ENCODE results near the gene NFATC1.
"Not testable (repeated sequence)": the region's sequence is repeated elsewhere in the genome, so short reads cannot be mapped to it uniquely, and the experiment has no call there.

NFATC1 gene

GRCh38 chr18:79494936-79495335 lies 99.2 kb downstream of the NFATC1 start:
- DNase-seq, result no peak

DNA sequence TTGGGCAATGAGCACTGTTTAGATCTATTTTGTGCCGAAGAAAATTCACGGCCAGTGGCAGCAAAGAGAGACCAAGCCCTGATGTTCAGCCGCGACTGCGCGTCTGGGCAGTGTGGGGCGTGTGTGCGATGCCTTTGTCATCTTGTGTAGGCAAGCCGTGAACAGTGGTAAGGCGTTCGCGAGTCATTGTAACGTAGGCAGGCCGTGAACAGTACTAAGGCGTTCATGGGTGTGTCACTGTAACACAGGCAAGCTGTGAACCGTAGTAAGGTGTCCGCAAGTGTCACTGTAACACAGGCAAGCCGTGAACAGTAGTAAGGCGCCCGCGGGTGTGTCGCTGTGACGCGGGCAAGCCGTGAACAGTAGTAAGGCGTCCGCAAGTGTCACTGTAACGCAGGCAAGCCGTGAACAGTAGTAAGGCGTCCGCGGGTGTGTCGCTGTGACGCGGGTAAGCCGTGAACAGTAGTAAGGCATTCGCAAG lies 99.9 kb downstream of the NFATC1 start:
- DNase-seq, result no peak

DNA sequence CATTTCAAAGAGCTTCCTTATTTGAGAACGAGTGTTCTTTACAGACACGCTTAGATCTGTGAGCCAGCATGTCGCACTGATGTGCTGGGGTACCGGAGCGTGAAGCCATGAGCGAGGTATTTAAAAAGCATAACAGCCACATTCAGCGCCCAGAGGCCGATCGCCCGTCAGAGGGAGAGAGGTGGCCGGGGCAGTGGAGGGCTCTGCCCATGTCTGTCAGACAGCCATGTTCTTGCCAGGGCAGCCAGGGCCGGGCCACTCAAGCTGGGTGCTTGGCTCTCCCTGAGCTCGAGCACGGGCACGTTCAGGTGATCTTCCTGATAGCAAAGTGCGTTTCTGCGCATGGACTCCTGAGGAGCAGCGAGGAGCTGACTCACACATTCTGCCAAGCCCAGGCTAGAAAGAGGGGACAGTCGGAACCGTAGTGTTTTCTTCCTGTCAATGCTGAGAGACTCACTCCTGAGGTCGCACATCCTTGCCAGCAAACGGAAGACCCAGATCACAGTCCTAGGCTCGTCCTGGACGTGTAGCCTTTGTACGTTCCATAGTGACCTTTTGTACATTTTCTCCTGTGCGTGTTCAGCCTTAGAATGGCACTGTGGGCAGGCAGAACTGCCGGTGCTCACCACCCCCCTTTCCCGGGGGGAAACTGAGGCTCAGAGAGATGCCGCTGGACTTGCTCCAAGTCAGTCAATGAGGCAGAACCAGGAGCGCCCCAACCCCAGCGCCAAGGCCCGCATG lies 100.7 kb downstream of the NFATC1 start:
- DNase-seq, result no peak

GRCh38 chr18:79496978-79497637 lies 101.4 kb downstream of the NFATC1 start:
- no peak for DNase-seq

- no peak for DNase-seq
Measured at GRCh38 chr18:79497638-79498081, 101.9 kb downstream of the NFATC1 start.

GRCh38 chr18:79498662-79499061 lies 102.9 kb downstream of the NFATC1 start:
- no peak for DNase-seq

- DNase-seq, result no peak
Measured at GRCh38 chr18:79501006-79501405, 105.3 kb downstream of the NFATC1 start.

- DNase-seq, result no peak
Measured at GRCh38 chr18:79502782-79503181, 107.1 kb downstream of the NFATC1 start.

DNA sequence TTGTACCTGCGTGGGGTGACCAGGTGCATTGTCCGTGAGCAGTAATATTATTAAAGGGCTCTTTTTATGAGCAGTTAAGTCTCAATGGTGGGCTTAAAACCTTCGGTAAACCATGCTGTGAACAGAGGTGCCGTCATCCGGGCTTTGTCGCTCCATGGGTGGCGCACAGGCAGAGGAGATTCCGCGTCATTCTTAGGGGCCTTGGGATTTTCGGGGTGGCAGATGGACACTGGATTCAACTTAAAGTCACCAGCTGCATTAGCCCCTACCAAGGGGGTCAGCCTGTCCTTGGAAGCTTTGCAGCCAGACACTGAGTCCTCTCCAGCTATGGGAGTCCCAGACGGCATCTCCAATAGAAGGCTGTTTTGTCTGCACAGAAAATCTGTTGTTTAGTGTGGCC lies 107.7 kb downstream of the NFATC1 start:
- DNase-seq, result no peak

GRCh38 chr18:79504034-79504433 lies 108.3 kb downstream of the NFATC1 start:
- DNase-seq, result no peak

DNA sequence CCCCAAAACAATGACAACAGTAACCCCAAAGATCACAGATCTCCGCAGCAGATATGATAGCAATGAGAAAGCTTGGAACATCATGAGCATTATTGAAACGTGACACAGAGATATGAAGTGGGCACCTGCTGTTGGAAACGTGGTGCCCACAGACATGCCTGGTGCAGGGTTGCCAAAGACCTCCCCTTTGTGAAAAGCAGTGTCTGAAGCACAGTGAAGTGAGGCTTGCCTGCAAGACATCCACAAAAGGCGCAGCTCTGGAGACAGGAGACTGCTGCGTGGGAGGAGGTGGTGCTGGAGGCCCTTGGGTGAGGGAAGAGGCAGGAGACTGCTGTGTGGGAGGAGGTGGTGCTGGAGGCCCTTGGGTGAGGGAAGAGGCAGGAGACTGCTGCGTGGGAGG lies 108.8 kb downstream of the NFATC1 start:
- not testable (repeated sequence) for DNase-seq

- not testable (repeated sequence) for DNase-seq
Measured at GRCh38 chr18:79505465-79505864, 109.7 kb downstream of the NFATC1 start.

- DNase-seq, result no peak
Measured at GRCh38 chr18:79506191-79507075, 110.7 kb downstream of the NFATC1 start.

- no peak for DNase-seq
Measured at GRCh38 chr18:79507076-79507545, 111.4 kb downstream of the NFATC1 start.

- DNase-seq, result no peak
Measured at GRCh38 chr18:79507546-79508480, 112.1 kb downstream of the NFATC1 start.

DNA sequence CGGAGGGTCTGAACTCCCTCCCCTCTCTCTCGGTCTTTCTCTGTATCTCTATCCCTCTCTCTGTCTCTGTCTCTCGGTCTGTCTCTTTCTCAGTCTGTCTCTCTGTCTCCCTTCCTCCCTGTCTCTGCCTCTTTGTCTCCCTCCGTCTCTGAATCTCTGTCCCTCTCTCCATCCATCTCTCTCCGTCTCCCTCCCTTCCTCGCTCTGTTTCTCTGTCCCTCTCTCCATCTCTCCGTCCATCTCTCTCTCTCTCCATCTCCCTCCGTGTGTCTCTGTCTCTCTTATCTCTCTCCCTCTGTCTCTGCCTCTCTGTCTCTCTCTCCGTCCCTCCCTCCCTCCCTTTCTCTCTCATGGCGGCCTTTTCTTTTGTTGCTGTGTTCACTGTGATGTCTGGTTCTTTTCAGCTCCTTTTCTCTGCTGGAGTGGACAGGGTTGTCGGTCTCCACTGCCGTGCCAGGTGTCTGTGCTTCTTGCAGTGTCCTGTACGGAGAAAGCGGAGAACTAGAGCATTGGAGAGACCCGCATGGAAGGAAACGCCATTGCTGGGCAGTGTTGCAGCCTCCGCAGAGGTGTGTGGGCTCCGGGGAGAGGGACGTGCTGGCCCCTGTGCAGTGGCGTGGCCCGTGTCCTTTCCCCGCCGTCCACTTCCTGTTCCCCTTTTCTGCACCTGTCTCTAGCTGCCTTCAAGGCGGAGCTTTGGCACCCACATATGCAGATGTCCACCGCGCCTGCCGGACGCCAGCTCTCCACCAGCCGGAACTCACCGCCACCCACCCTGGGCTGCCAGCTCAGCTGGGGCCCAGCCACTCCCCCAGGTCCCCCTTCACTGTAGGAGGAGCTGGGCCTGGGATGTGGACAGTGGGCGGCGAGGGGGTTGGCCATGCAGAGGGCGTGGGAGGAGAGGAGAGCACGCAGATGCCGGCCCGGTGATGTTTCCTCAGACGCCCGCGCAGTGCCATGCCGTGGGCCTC lies 113.1 kb downstream of the NFATC1 start:
- DNase-seq, result no peak

DNA sequence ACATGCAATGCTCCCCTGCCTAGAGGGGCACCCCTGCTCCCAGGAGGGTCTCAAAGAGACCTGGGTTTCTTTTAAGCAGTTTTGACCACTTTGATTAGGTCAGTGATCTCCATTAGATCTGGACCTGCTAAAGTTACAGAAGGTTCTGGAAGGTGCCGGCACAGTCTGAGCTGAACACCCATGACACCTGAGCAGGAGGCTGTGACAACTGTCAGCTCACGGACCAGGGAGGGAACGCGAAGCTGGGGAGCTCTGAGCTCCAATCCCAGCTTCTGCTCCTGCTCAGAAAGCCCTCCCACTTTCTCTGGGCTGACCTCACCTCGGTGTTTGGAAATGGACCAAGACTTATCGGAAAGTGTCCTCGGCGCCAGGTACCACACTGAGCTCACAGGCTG lies 113.8 kb downstream of the NFATC1 start:
- DNase-seq, result no peak

GRCh38 chr18:79510046-79510685 lies 114.4 kb downstream of the NFATC1 start:
- DNase-seq, result no peak

DNA sequence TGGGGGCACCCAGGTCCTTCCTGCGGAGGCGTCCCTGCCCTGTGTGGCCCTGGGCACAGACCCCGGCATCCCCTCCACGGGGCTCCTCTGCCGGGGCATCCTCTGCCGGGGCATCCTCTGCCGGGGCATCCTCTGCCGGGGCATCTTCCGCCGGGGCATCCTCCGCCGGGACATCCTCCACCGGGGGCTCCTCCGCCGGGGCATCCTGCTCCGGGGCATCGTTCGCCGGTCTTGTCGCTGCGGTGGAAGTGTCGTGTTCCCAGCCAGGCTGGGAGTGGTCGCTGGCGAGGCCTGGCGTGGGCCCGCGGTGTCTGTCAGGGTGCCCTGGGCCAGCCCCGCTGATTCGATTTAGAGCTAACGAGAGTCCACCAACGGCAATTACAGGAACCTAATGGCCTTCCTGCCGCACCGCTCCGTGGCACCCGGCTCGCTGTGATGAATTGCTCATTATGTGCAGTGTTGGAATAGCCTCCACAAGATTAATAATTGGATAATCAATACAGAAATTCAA lies 115.1 kb downstream of the NFATC1 start:
- no peak for DNase-seq

DNA sequence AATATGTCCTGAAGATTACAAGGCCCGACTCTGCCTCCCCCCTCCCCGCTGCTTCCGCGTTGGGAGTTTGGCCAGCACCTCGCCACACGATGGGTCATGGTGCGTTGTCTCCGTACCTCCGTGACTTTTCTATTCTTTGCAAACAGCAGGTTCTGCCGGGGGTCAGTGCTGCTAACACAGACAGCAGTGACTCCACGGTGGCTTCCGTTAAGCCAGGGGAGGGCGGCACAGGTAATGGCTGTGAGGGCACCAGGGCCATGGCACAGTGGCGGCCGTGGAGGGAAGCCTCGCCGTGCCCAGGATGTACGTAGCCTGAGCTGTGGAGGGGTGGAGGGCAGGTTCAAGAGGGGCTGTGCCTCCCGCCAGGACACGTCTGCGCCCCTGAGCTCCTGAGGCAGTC lies 115.5 kb downstream of the NFATC1 start:
- DNase-seq, result no peak

All from CD4-positive, alpha-beta T cell treated with Interleukin-10 for 1 hour (primary cell).